Measurements from ENCODE around the gene MLC1.

Gene MLC1

GRCh38 chr22:50012211-50013181, 72.7 kb downstream of the MLC1 start, which contains the start of gene IL17REL:
Gene IL17REL, minus strand, starts transcription at chr22:50012765. Its CDS starts 119 bp downstream, at chr22:50012646.
- peaks cover 72 to 81% of the 10 kb centered on the region in 2 experiments for H3K27me3 ChIP-seq (ENCODE audit: control insufficient read depth in 1 of 2, insufficient read depth in 1 of 2, low read length in 2 of 2)
- no peak within 1 kb of the TSS for H2BK5ac ChIP-seq (ENCODE audit: low read depth, low read length, poor library complexity, severe bottlenecking)
- no peak within 1 kb of the TSS for H3K23ac ChIP-seq (ENCODE audit: low read length in 2 of 2)
- no peaks in the 10 kb centered on the region for H3K79me1 ChIP-seq (replicated peaks; ENCODE audit: low read length, poor library complexity, severe bottlenecking)
- H3K27ac ChIP-seq (ENCODE audit: low read length, poor library complexity, severe bottlenecking): no peak within 1 kb of the TSS
- no peak within 1 kb of the TSS for H4K91ac ChIP-seq (ENCODE audit: low read length)
- no peak within 1 kb of the TSS for H3K14ac ChIP-seq (ENCODE audit: low read length in 2 of 2)
- H2BK12ac ChIP-seq (ENCODE audit: low read length in 2 of 2): no peak within 1 kb of the TSS
- H3K4me1 ChIP-seq (ENCODE audit: control insufficient read depth, insufficient read depth, low read depth, low read length): peaks cover 9% of the 10 kb centered on the region
- no peak within 1 kb of the TSS for H3K4me2 ChIP-seq (ENCODE audit: low read length, poor library complexity, severe bottlenecking)
- no peak within 1 kb of the TSS for H2BK15ac ChIP-seq (ENCODE audit: low read depth, poor library complexity, severe bottlenecking)
- no peak within 1 kb of the TSS for H2BK120ac ChIP-seq (ENCODE audit: low read depth, low read length)
- no peak within 1 kb of the TSS for H2AFZ ChIP-seq (ENCODE audit: low read depth, low read length)
- 59% methylated on average over 28 of the region's 29 CpGs for WGBS
- H3K9me3 ChIP-seq (ENCODE audit: control insufficient read depth, low read length): no peaks in the 10 kb centered on the region
- H4K8ac ChIP-seq (ENCODE audit: low read length): no peak within 1 kb of the TSS
- no peaks in the 10 kb centered on the region for H3K36me3 ChIP-seq (ENCODE audit: control insufficient read depth in 1 of 2, insufficient read depth in 2 of 2, low read depth in 1 of 2, low read length in 2 of 2)
- no peak within 1 kb of the TSS for H3K9ac ChIP-seq (ENCODE audit: low read length)
- H3K18ac ChIP-seq (ENCODE audit: low read depth in 1 of 2, low read length in 2 of 2): no peak within 1 kb of the TSS
- no peak within 1 kb of the TSS for H2AK5ac ChIP-seq (ENCODE audit: low read length, severe bottlenecking)
- no peak within 1 kb of the TSS for H3K4ac ChIP-seq (ENCODE audit: low read depth in 1 of 2, low read length in 2 of 2)
- no peak within 1 kb of the TSS for H3K4me3 ChIP-seq (ENCODE audit: insufficient read depth in 1 of 2, low read depth in 1 of 2, low read length in 2 of 2)
- peak; percentile 27 for DNase-seq

DNA sequence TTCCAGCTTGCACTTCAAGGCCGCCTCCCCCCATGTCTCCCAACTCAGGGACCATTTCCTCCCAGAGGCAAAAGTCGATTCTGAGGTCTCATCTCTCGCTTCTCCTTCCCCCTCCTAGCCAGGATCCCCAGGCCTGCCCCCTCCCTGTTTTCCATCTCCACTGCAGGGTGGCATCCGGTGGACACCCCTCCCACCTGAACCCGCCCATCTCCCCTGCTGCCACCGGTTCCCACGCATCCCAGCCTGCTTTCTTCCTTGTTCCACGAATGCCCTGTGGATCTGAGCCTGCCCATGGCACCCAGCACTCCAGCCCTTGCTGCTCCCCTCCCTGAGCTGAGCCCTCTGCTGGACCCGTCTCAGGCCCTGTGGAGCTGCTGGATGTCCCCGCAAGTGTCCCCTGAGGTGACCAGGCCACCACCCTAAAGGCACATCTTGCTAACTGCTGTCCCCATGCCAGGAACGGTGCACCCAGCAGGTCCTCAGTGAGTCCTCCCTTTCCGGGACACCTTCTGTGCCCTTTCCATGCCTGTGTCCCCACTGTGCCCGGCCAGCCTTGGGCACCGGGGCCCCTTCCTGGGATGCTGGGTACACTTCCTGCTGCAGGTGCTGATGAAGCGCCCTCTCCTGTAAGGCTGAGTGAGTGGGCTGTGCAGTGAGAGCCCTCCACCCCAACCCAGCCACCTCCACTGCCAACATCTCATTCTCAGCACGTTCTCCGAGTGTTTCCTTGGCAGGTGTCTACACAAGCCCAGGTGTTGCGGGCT, 73.6 kb downstream of the MLC1 start:
- H3K9ac ChIP-seq (ENCODE audit: low read length): no peak overlapping the region
- H2BK12ac ChIP-seq (ENCODE audit: low read length in 2 of 2): no peak overlapping the region
- H2AK5ac ChIP-seq (ENCODE audit: low read length, severe bottlenecking): no peak overlapping the region
- H3K14ac ChIP-seq (ENCODE audit: low read length in 2 of 2): no peak overlapping the region
- no peak overlapping the region for H2AFZ ChIP-seq (ENCODE audit: low read depth, low read length)
- H2BK5ac ChIP-seq (ENCODE audit: low read depth, low read length, poor library complexity, severe bottlenecking): no peak overlapping the region
- H3K27me3 ChIP-seq (ENCODE audit: control insufficient read depth in 1 of 2, insufficient read depth in 1 of 2, low read length in 2 of 2): peaks cover 65 to 73% of the 10 kb centered on the region in 2 experiments
- H3K4me1 ChIP-seq (ENCODE audit: control insufficient read depth, insufficient read depth, low read depth, low read length): peaks cover 9% of the 10 kb centered on the region
- H3K36me3 ChIP-seq (ENCODE audit: control insufficient read depth in 1 of 2, insufficient read depth in 2 of 2, low read depth in 1 of 2, low read length in 2 of 2): no peaks in the 10 kb centered on the region
- no peak overlapping the region for H2BK15ac ChIP-seq (ENCODE audit: low read depth, poor library complexity, severe bottlenecking)
- H3K4me3 ChIP-seq (ENCODE audit: insufficient read depth in 1 of 2, low read depth in 1 of 2, low read length in 2 of 2): no peak overlapping the region
- H4K8ac ChIP-seq (ENCODE audit: low read length): peak overlapping the region; percentile 65
- no peak overlapping the region for H3K23ac ChIP-seq (ENCODE audit: low read length in 2 of 2)
- no peak overlapping the region for H3K18ac ChIP-seq (ENCODE audit: low read depth in 1 of 2, low read length in 2 of 2)
- no peak overlapping the region for H3K27ac ChIP-seq (ENCODE audit: low read length, poor library complexity, severe bottlenecking)
- H3K79me1 ChIP-seq (replicated peaks; ENCODE audit: low read length, poor library complexity, severe bottlenecking): no peaks in the 10 kb centered on the region
- no peak overlapping the region for H3K4ac ChIP-seq (ENCODE audit: low read depth in 1 of 2, low read length in 2 of 2)
- WGBS: 46% methylated on average over 18 of the region's 18 CpGs
- no peak overlapping the region for H2BK120ac ChIP-seq (ENCODE audit: low read depth, low read length)
- H3K4me2 ChIP-seq (ENCODE audit: low read length, poor library complexity, severe bottlenecking): no peak overlapping the region
- H4K91ac ChIP-seq (ENCODE audit: low read length): no peak overlapping the region
- DNase-seq: no peak
- H3K9me3 ChIP-seq (ENCODE audit: control insufficient read depth, low read length): no peaks in the 10 kb centered on the region

GRCh38 chr22:50010676-50011446, 74.4 kb downstream of the MLC1 start:
- WGBS: 14% methylated on average over 26 of the region's 61 CpGs
- Histone ChIP-seq H4K91ac (ENCODE audit: low read length) (no peak overlapping the region), H3K4me1 (ENCODE audit: control insufficient read depth, insufficient read depth, low read depth, low read length) (peaks cover 9% of the 10 kb centered on the region), H2BK120ac (ENCODE audit: low read depth, low read length) (no peak overlapping the region), H3K4me2 (ENCODE audit: low read length, poor library complexity, severe bottlenecking) (no peak overlapping the region), H3K4ac (ENCODE audit: low read depth in 1 of 2, low read length in 2 of 2) (no peak overlapping the region), H3K14ac (ENCODE audit: low read length in 2 of 2) (no peak overlapping the region), H3K9ac (ENCODE audit: low read length) (no peak overlapping the region), H3K79me1 (replicated peaks; ENCODE audit: low read length, poor library complexity, severe bottlenecking) (no peaks in the 10 kb centered on the region), H2BK5ac (ENCODE audit: low read depth, low read length, poor library complexity, severe bottlenecking) (no peak overlapping the region), H2BK12ac (ENCODE audit: low read length in 2 of 2) (no peak overlapping the region), H3K18ac (ENCODE audit: low read depth in 1 of 2, low read length in 2 of 2) (no peak overlapping the region), H4K8ac (ENCODE audit: low read length) (peak overlapping the region; percentile 65), H3K9me3 (ENCODE audit: control insufficient read depth, low read length) (no peaks in the 10 kb centered on the region), H2BK15ac (ENCODE audit: low read depth, poor library complexity, severe bottlenecking) (no peak overlapping the region), H3K27me3 (ENCODE audit: control insufficient read depth in 1 of 2, insufficient read depth in 1 of 2, low read length in 2 of 2) (peaks cover 58 to 70% of the 10 kb centered on the region in 2 experiments), H3K23ac (ENCODE audit: low read length in 2 of 2) (no peak overlapping the region), H2AK5ac (ENCODE audit: low read length, severe bottlenecking) (no peak overlapping the region), H3K36me3 (ENCODE audit: control insufficient read depth in 1 of 2, insufficient read depth in 2 of 2, low read depth in 1 of 2, low read length in 2 of 2) (no peaks in the 10 kb centered on the region), H3K27ac (ENCODE audit: low read length, poor library complexity, severe bottlenecking) (no peak overlapping the region), H2AFZ (ENCODE audit: low read depth, low read length) (no peak overlapping the region), H3K4me3 (ENCODE audit: insufficient read depth in 1 of 2, low read depth in 1 of 2, low read length in 2 of 2) (no peak overlapping the region)
- DNase-seq: no peak

All from mesenchymal stem cell (in vitro differentiated cells and primary cell).